IMR-90 (cell line): Measurements from ENCODE around the gene HMOX2. TPM values are rescaled to one million over a fixed set of nuclear protein-coding genes. Genes with fewer than 3 reads are reported as not detected.

Source experiments
- ATAC-seq: fragments of 200-7000 bp; cut with Tn5 transposase; 2 replicates; pipeline ENCODE4 v1.9.1; 2020; ENCODE audit warnings: low read depth, mild to moderate bottlenecking, moderate library complexity
- BruUV-seq: library from RNA; stranded (reverse); fragments of 400-500 nt; replicated peaks from 2 replicates; lab custom pipeline; 2021; lab: Mats Ljungman, UMichigan
- CTCF ChIA-PET: fragments of 300-600 bp; formaldehyde crosslinking; extraction: SDS; loops from one replicate; lab custom pipeline; 2021; ENCODE audit warnings: antibody characterized with exemption; lab: Yijun Ruan, JAX
- POLR2A ChIA-PET: fragments of 300-600 bp; sonication (Branson Sonifier 250); formaldehyde crosslinking; loops from one replicate; lab custom pipeline; 2022; ENCODE audit warnings: antibody characterized with exemption; ENCODE audit not compliant: unreplicated experiment; lab: Charles Lee
- DNase-seq: peaks from one replicate; pipeline ENCODE4 v3.0.0; 2013
- H2AFZ ChIP-seq: replicated peaks from 2 replicates; pipeline ENCODE3; 2013; ENCODE audit warnings: low read length, mild to moderate bottlenecking; ENCODE audit not compliant: poor library complexity
- H2AK5ac ChIP-seq: 2 replicates; pipeline ENCODE4 v1.6.1; 2013; ENCODE audit warnings: low read depth, low read length, inconsistent platforms
- H2AK9ac ChIP-seq: replicated peaks from 2 replicates; pipeline ENCODE3; 2013; ENCODE audit warnings: mild to moderate bottlenecking, low read depth, low read length, moderate library complexity; ENCODE audit not compliant: poor library complexity
- H2BK120ac ChIP-seq: 2 replicates; pipeline ENCODE4 v1.6.1; 2013; ENCODE audit warnings: low read depth, low read length, inconsistent platforms
- H2BK15ac ChIP-seq: 3 replicates; pipeline ENCODE4 v1.6.1; 2013; ENCODE audit warnings: low read depth, low read length, inconsistent platforms
- H2BK20ac ChIP-seq: 2 replicates; pipeline ENCODE4 v1.6.1; 2013; ENCODE audit warnings: low read depth, mild to moderate bottlenecking, inconsistent platforms, low read length, moderate library complexity
- H2BK5ac ChIP-seq: 2 replicates; pipeline ENCODE4 v1.6.1; 2013; ENCODE audit warnings: mild to moderate bottlenecking, low read depth, low read length, inconsistent platforms; ENCODE audit not compliant: poor library complexity, severe bottlenecking
- H3K14ac ChIP-seq: replicated peaks from 2 replicates; pipeline ENCODE4 v1.6.1; 2013; ENCODE audit warnings: low read depth, low read length, inconsistent platforms
- H3K18ac ChIP-seq: 2 replicates; pipeline ENCODE4 v1.6.1; 2013; ENCODE audit warnings: low read depth, low read length, control low read depth
- H3K23ac ChIP-seq: 2 replicates; pipeline ENCODE4 v1.6.1; 2013; ENCODE audit warnings: low read depth, low read length, inconsistent platforms
- H3K27ac ChIP-seq: 2 replicates; pipeline ENCODE4 v1.5.1; 2013; ENCODE audit warnings: mild to moderate bottlenecking, control low read depth, low read length; ENCODE audit not compliant: insufficient read depth
- H3K27me3 ChIP-seq: 2 replicates; pipeline ENCODE4 v1.6.1; 2013; ENCODE audit warnings: low read length; ENCODE audit not compliant: control insufficient read depth, insufficient read depth
- H3K36me3 ChIP-seq: 2 replicates; pipeline ENCODE4 v1.6.1; 2013; ENCODE audit warnings: low read length, mixed read lengths; ENCODE audit not compliant: control insufficient read depth, insufficient read depth
- H3K4ac ChIP-seq: 2 replicates; pipeline ENCODE4 v1.6.1; 2013; ENCODE audit warnings: low read depth, low read length, inconsistent platforms
- H3K4me1 ChIP-seq: 2 replicates; pipeline ENCODE4 v1.6.1; 2013; ENCODE audit warnings: low read length, mixed read lengths; ENCODE audit not compliant: control insufficient read depth, insufficient read depth
- H3K4me2 ChIP-seq: 2 replicates; pipeline ENCODE4 v1.6.1; 2013; ENCODE audit warnings: low read depth, mild to moderate bottlenecking, control low read depth, low read length, moderate library complexity
- H3K4me3 ChIP-seq: 2 replicates; pipeline ENCODE4 v1.5.1; 2013; ENCODE audit warnings: low read depth, mild to moderate bottlenecking, control low read depth, low read length, moderate library complexity; ENCODE audit not compliant: insufficient read depth
- H3K56ac ChIP-seq: 2 replicates; pipeline ENCODE4 v1.6.1; 2013; ENCODE audit warnings: low read length, inconsistent platforms; ENCODE audit not compliant: insufficient read depth; ENCODE audit errors: extremely low read depth
- H3K79me1 ChIP-seq, 2 experiments: 2 replicates each; pipeline ENCODE4 v1.6.1; 2013; ENCODE audit warnings: low read length in 2 of 2, inconsistent platforms in 1 of 2, low read depth in 1 of 2
- H3K9ac ChIP-seq: 2 replicates; pipeline ENCODE4 v1.6.1; 2013; ENCODE audit warnings: low read depth, low read length, control low read depth
- H3K9me1 ChIP-seq: 2 replicates; pipeline ENCODE4 v1.6.1; 2013; ENCODE audit warnings: low read length, inconsistent platforms; ENCODE audit not compliant: insufficient read depth
- H3K9me3 ChIP-seq: 2 replicates; pipeline ENCODE4 v1.6.1; 2013; ENCODE audit warnings: low read length; ENCODE audit not compliant: control insufficient read depth, insufficient read depth
- H4K20me1 ChIP-seq: 2 replicates; pipeline ENCODE4 v1.6.1; 2013; ENCODE audit warnings: low read length, inconsistent platforms; ENCODE audit not compliant: insufficient read depth
- H4K5ac ChIP-seq: 2 replicates; pipeline ENCODE4 v1.6.1; 2013; ENCODE audit warnings: mild to moderate bottlenecking, low read depth, low read length, control low read depth
- H4K8ac ChIP-seq, 2 experiments: 2 replicates each; pipeline ENCODE4 v1.6.1; 2013; ENCODE audit warnings: low read depth in 2 of 2, low read length in 2 of 2, control low read depth in 1 of 2, inconsistent platforms in 1 of 2
- H4K91ac ChIP-seq: 2 replicates; pipeline ENCODE4 v1.6.1; 2013; ENCODE audit warnings: low read depth, low read length, inconsistent platforms; ENCODE audit not compliant: insufficient read depth
- BHLHE40 ChIP-seq: fragments of 150-350 bp; IDR thresholded peaks from 2 replicates; pipeline ENCODE4 v1.6.1; 2016; ENCODE audit warnings: mild to moderate bottlenecking, low read depth, low read length
- CEBPB ChIP-seq: IDR thresholded peaks from 2 replicates; pipeline ENCODE4 v1.6.1; 2012; ENCODE audit warnings: low read depth, low read length, improper control_type of control experiment
- CHD1 ChIP-seq: IDR thresholded peaks from 2 replicates; pipeline ENCODE4 v1.6.1; 2012; ENCODE audit warnings: low read depth, low read length, improper control_type of control experiment
- CTCF ChIP-seq: conservative IDR thresholded peaks from 2 replicates; pipeline ENCODE4 v1.5.1; 2012; ENCODE audit warnings: mild to moderate bottlenecking, low read depth, low read length, improper control_type of control experiment
- FOS ChIP-seq: fragments of 150-350 bp; IDR thresholded peaks from 2 replicates; pipeline ENCODE4 v1.6.1; 2016; ENCODE audit warnings: low read depth, low read length
- MAFK ChIP-seq: IDR thresholded peaks from 2 replicates; pipeline ENCODE4 v1.6.1; 2012; ENCODE audit warnings: low read depth, low read length, improper control_type of control experiment
- MAZ ChIP-seq: IDR thresholded peaks from 2 replicates; pipeline ENCODE4 v1.6.1; 2012; ENCODE audit warnings: low read depth, mild to moderate bottlenecking, low read length, improper control_type of control experiment, moderate library complexity, borderline replicate concordance
- MXI1 ChIP-seq: IDR thresholded peaks from 2 replicates; pipeline ENCODE4 v1.6.1; 2012; ENCODE audit warnings: low read depth, mild to moderate bottlenecking, low read length, moderate library complexity, borderline replicate concordance
- NFE2L2 ChIP-seq: fragments of 150-350 bp; IDR thresholded peaks from 2 replicates; pipeline ENCODE4 v1.6.1; 2016; ENCODE audit warnings: low read depth, mild to moderate bottlenecking, low read length
- POLR2A ChIP-seq: IDR thresholded peaks from 2 replicates; pipeline ENCODE4 v1.6.1; 2012; ENCODE audit warnings: mild to moderate bottlenecking, low read depth, low read length
- RAD21 ChIP-seq: IDR thresholded peaks from 2 replicates; pipeline ENCODE4 v1.6.1; 2012; ENCODE audit warnings: low read length, improper control_type of control experiment
- RCOR1 ChIP-seq: IDR thresholded peaks from 2 replicates; pipeline ENCODE4 v1.6.1; 2012; ENCODE audit warnings: mild to moderate bottlenecking, low read length, improper control_type of control experiment; ENCODE audit not compliant: insufficient replicate concordance
- RFX5 ChIP-seq: IDR thresholded peaks from 2 replicates; pipeline ENCODE4 v1.8.0; 2012; ENCODE audit warnings: low read depth, mild to moderate bottlenecking, low read length, moderate library complexity
- SMC3 ChIP-seq: fragments of 150-350 bp; IDR thresholded peaks from 2 replicates; pipeline ENCODE4 v1.6.1; 2016; ENCODE audit warnings: low read depth, mild to moderate bottlenecking, antibody characterized with exemption, low read length, moderate library complexity
- WGBS, 2 experiments: methylation state at CpG; one replicate each; pipeline versions ENCODE4 v1.1.5 to v1.1.7; 2013; ENCODE audit warnings: missing lambda C conversion rate in 2 of 2; ENCODE audit not compliant: insufficient read length in 1 of 2; ENCODE audit errors: extremely low coverage in 2 of 2; 5-methylcytosine and 5-hydroxymethylcytosine counted together
- dilution Hi-C: fragments of 300-500 bp; cut with HindIII; formaldehyde crosslinking; loops from one replicate; pipeline ENCODE4 v1.14.3; 2018; ENCODE audit warnings: low sequenced_read_pairs; ENCODE audit not compliant: unreplicated experiment
- in situ Hi-C: fragments of 300-500 bp; cut with MboI; formaldehyde crosslinking; loops from 3 replicates; pipeline ENCODE4 v1.14.3; 2019; ENCODE audit warnings: low sequenced_read_pairs, inconsistent platforms, mixed read lengths
- intact Hi-C: fragments of 100-400 bp; cut with micrococcal nuclease; formaldehyde crosslinking; loops from 2 replicates; pipeline ENCODE4 v1.10.0; 2022
- polyA plus RNA-seq, 3 experiments: library from polyadenylated mRNA; depleted of rRNA; stranded (reverse); fragments of >200 nt; gene quantifications; 2 replicates each; pipeline ENCODE4 v1.2.3, GENCODE V29; 2012; ENCODE audit warnings: low replicate concordance in 1 of 3
- total RNA-seq: library from RNA; depleted of rRNA; stranded (reverse); fragments of >200 nt; gene quantifications from 2 replicates; pipeline ENCODE4 v1.2.3, GENCODE V29; 2012
- TF ChIP-seq, protein P1 (sequence below): fragments of 150-350 bp; IDR thresholded peaks from 2 replicates; pipeline ENCODE4 v1.6.1; 2017; ENCODE audit warnings: mild to moderate bottlenecking, antibody characterized with exemption, low read length, low read depth
- TF ChIP-seq, protein P2 (sequence below): fragments of 150-350 bp; IDR thresholded peaks from 2 replicates; pipeline ENCODE4 v1.6.1; 2016; ENCODE audit warnings: low read depth, mild to moderate bottlenecking, low read length, moderate library complexity, borderline replicate concordance

Gene HMOX2
- total and polyA plus RNA-seq, 2 of the 4 experiments (the other 2 are of a cell fraction) = 93.9 to 98.8 TPM

GRCh38 chr16:4548124-4548523, 71.9 kb downstream of the HMOX2 start:
- Histone ChIP-seq H2AFZ (no peak overlapping the region), H3K36me3 (no peaks in the 10 kb centered on the region), H2BK20ac (no peak overlapping the region), H3K27ac (no peak overlapping the region), H4K20me1 (no peaks in the 10 kb centered on the region), H3K23ac (no peak overlapping the region), H2AK5ac (no peak overlapping the region), H3K4me2 (no peak overlapping the region), H4K8ac (no peak overlapping the region), H3K9ac (no peak overlapping the region), H3K9me3 (no peaks in the 10 kb centered on the region), H3K56ac (no peak overlapping the region), H3K14ac (no peak overlapping the region), H3K9me1 (no peaks in the 10 kb centered on the region), H2BK15ac (no peak overlapping the region), H3K4me3 (no peak overlapping the region), H3K18ac (no peak overlapping the region), H2BK5ac (no peak overlapping the region), H4K91ac (no peak overlapping the region), H4K5ac (no peak overlapping the region), H3K4me1 (no peaks in the 10 kb centered on the region), H2AK9ac (peak overlapping the region; percentile 50), H3K79me1 (no peaks in the 10 kb centered on the region), H3K27me3 (peaks cover 30% of the 10 kb centered on the region), H3K4ac (no peak overlapping the region), H2BK120ac (no peak overlapping the region)
- ATAC-seq = no peak
- WGBS, 2 experiments = 62% methylated on average over 10 of the region's 13 CpGs; no CpG with 5 or more reads in 1 of the 2 experiments
- dilution Hi-C loops = no loop called here
- intact Hi-C loops = loop anchor here (1.0 to 10.0 kb wide), 3 partner anchors 30 to 133 kb away; partner anchors contain the start of gene CORO7
- DNase-seq = no peak
- CTCF ChIA-PET = interaction anchor here (0.7 to 1.2 kb wide), 4 partner anchors 17 to 46 kb away, joined by 3 to 7 read pairs (median 4); no protein-coding TSS in a partner anchor
- BruUV-seq = no TSS peak
- POLR2A ChIA-PET = no interaction called here
- TF ChIP-seq NFE2L2 = no peak
- TF ChIP-seq, protein P1, sequence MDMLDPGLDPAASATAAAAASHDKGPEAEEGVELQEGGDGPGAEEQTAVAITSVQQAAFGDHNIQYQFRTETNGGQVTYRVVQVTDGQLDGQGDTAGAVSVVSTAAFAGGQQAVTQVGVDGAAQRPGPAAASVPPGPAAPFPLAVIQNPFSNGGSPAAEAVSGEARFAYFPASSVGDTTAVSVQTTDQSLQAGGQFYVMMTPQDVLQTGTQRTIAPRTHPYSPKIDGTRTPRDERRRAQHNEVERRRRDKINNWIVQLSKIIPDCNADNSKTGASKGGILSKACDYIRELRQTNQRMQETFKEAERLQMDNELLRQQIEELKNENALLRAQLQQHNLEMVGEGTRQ = no peak
- no peak for TF ChIP-seq MAFK
- TF ChIP-seq, protein P2, sequence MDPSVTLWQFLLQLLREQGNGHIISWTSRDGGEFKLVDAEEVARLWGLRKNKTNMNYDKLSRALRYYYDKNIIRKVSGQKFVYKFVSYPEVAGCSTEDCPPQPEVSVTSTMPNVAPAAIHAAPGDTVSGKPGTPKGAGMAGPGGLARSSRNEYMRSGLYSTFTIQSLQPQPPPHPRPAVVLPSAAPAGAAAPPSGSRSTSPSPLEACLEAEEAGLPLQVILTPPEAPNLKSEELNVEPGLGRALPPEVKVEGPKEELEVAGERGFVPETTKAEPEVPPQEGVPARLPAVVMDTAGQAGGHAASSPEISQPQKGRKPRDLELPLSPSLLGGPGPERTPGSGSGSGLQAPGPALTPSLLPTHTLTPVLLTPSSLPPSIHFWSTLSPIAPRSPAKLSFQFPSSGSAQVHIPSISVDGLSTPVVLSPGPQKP = no peak
- no peak for TF ChIP-seq SMC3
- TF ChIP-seq POLR2A = no peak
- TF ChIP-seq CHD1 = no peak
- TF ChIP-seq RCOR1 = no peak
- no peak for TF ChIP-seq BHLHE40
- TF ChIP-seq RAD21 = no peak
- TF ChIP-seq MAZ = no peak
- no peak for TF ChIP-seq CTCF
- TF ChIP-seq RFX5 = no peak
- no peak for TF ChIP-seq CEBPB
- TF ChIP-seq FOS = no peak
- no peak for TF ChIP-seq MXI1
- in situ Hi-C loops = loop anchor here (5.0 kb wide), 1 partner anchor 36 kb away; no protein-coding TSS in a partner anchor
